GM10248 (cell line): ENCODE data around the gene SLC44A1.

ENCODE experiments used
- CTCF ChIA-PET: fragments of 300-600 bp; sonication (Branson Sonifier 250); formaldehyde crosslinking; extraction: SDS; loops from one replicate; lab custom pipeline; 2021; ENCODE audit warnings: antibody characterized with exemption; lab: Yijun Ruan, JAX
- POLR2A ChIA-PET: fragments of 350-650 bp; sonication (Branson Sonifier 250); formaldehyde crosslinking; extraction: SDS; loops from one replicate; lab custom pipeline; 2020; ENCODE audit warnings: antibody characterized with exemption; lab: Yijun Ruan, JAX
- DNase-seq: peaks from one replicate; pipeline ENCODE4 v3.0.0; 2012; ENCODE audit errors: extremely low spot score
- TF ChIP-seq, protein P1 (sequence below): IDR thresholded peaks from 2 replicates; pipeline ENCODE4 v1.5.1; 2012; ENCODE audit warnings: mild to moderate bottlenecking, low read depth; ENCODE audit errors: extremely low read depth, missing control alignments, control extremely low read depth

Gene SLC44A1

DNA sequence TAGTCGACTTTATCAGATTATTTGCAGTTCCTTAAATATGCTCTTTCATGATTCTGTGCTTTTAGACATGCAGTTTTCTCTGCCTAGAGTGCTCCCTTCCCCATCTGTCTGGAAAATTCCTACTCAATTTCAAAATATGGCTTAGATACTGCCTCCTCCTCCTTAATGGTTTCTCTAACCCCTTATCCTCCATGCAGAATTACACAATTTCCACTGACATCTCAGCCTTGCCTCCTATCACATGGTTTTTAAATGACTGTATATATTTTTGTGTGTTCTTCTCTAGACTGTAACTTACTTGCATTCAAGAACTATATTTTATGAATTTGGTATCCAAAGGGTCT, 85.2 kb downstream of the SLC44A1 start:
- TF ChIP-seq, protein P1, sequence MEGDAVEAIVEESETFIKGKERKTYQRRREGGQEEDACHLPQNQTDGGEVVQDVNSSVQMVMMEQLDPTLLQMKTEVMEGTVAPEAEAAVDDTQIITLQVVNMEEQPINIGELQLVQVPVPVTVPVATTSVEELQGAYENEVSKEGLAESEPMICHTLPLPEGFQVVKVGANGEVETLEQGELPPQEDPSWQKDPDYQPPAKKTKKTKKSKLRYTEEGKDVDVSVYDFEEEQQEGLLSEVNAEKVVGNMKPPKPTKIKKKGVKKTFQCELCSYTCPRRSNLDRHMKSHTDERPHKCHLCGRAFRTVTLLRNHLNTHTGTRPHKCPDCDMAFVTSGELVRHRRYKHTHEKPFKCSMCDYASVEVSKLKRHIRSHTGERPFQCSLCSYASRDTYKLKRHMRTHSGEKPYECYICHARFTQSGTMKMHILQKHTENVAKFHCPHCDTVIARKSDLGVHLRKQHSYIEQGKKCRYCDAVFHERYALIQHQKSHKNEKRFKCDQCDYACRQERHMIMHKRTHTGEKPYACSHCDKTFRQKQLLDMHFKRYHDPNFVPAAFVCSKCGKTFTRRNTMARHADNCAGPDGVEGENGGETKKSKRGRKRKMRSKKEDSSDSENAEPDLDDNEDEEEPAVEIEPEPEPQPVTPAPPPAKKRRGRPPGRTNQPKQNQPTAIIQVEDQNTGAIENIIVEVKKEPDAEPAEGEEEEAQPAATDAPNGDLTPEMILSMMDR, result no peak
- CTCF ChIA-PET, result interaction anchor here (1.1 to 1.4 kb wide), 2 partner anchors 11 to 27 kb away, joined by 3 to 5 read pairs; no protein-coding TSS in a partner anchor
- POLR2A ChIA-PET, result no interaction called here
- DNase-seq, result no peak

DNA sequence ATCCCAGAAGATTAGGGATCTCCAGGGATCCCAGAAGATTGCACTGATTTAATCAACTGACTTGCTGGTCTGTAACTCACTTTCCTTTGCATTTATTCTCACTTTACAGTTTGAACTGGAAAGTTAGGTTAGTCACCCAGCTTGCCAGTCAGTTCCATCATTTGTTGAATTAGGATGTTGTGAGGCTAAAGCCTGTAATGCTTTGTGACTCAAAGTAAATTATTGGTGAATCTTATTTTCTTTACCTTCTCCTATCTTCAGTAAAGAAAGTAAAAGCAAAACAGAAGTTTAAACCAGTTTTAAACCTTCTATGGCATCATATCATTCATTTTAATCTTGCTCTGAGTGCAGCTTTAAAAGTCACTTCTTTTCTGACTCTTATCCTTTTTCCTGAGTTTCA, 85.8 kb downstream of the SLC44A1 start:
- ChIA-PET CTCF (interaction anchor here (1.1 to 1.4 kb wide), 3 partner anchors 11 to 26 kb away, joined by 3 to 5 read pairs (median 3); no protein-coding TSS in a partner anchor), POLR2A (no interaction called here)
- TF ChIP-seq, protein P1, result no peak
- DNase-seq, result no peak

GRCh38 chr9:105330755-105331154, 86.3 kb downstream of the SLC44A1 start:
- ChIA-PET POLR2A (no interaction called here), CTCF (interaction anchor here (1.2 to 1.4 kb wide), 3 partner anchors 16 to 26 kb away, joined by 3 to 5 read pairs (median 3); no protein-coding TSS in a partner anchor)
- TF ChIP-seq, protein P1, result no peak
- no peak for DNase-seq

DNA sequence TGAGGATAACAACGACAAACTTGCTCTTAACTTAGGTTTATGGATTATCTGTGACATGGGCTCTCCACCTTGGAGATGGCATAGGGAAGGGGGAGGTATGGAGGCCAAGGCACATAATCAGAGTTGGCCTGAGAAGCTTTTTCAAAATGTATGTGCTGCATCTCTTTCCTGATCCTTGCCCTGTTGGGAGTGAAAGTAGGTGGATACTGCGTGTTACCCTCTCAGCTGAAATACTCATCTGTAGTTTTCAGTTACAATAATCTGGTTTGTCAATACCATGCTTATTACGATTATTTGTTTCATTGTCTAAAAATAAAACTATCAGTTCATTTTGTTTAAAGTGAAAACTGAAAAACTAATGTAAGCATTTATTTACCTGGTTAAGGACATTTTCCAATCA, 86.7 kb downstream of the SLC44A1 start:
- CTCF ChIA-PET, result interaction anchor here (1.2 to 1.4 kb wide), 3 partner anchors 16 to 25 kb away, joined by 3 to 5 read pairs (median 3); no protein-coding TSS in a partner anchor
- POLR2A ChIA-PET, result no interaction called here
- TF ChIP-seq, protein P1, result no peak
- no peak for DNase-seq

DNA sequence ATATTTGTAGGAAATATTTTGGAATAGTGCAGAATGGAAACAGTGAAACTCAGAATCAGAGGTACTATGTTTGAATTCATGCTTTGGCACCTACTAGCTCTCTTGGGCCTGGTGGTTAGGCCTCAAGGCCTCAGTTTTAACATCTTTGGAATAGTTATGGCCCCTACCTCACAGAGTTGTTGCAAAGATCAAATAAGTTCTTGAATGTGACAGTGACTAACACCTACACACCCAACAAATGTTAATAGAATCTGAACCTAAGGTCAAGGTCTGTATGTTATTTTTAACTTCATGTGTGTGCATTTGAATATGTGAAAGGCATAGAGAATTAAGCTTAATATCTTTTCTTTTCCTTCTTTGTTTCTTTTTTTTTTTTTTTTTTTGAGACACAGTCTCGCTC, 87.3 kb downstream of the SLC44A1 start:
- ChIA-PET POLR2A (no interaction called here), CTCF (interaction anchor here (1.2 kb wide), 1 partner anchor 22 kb away, joined by 5 read pairs; no protein-coding TSS in a partner anchor)
- DNase-seq, result no peak
- TF ChIP-seq, protein P1, result no peak

GRCh38 chr9:105332471-105332870, 88.0 kb downstream of the SLC44A1 start:
- TF ChIP-seq, protein P1, result no peak
- ChIA-PET POLR2A (no interaction called here), CTCF (interaction anchor here (0.6 kb wide), 1 partner anchor 119 kb away, joined by 3 read pairs; no protein-coding TSS in a partner anchor)
- no peak for DNase-seq
